GM12878 (cell line): ENCODE measurements around the gene CASS4.

Experiments
- NR2C2 ChIP-seq: IDR thresholded peaks from 2 replicates; pipeline ENCODE4 v1.6.1; 2011; ENCODE audit warnings: borderline replicate concordance, low read depth; ENCODE audit not compliant: control insufficient read depth, insufficient read length
- TF ChIP-seq, protein P1 (sequence below), 3 experiments: IDR thresholded peaks in 2 of 3; conservative IDR thresholded peaks in 1 of 3; 2 replicates each; pipeline ENCODE4 v1.5.1; 2011; ENCODE audit warnings: low read depth in 3 of 3, low read length in 3 of 3, mild to moderate bottlenecking in 3 of 3, control low read depth in 2 of 3, moderate library complexity in 2 of 3, inconsistent platforms in 1 of 3, mixed read lengths in 1 of 3; ENCODE audit not compliant: control insufficient read depth in 2 of 3, insufficient read depth in 1 of 3; ENCODE audit errors: extremely low read depth in 1 of 3
- TF ChIP-seq, protein P2 (sequence below): IDR thresholded peaks from 2 replicates; pipeline ENCODE4 v1.6.1; 2011; ENCODE audit warnings: mild to moderate bottlenecking, low read depth, low read length, moderate library complexity; ENCODE audit not compliant: insufficient replicate concordance

DNA sequence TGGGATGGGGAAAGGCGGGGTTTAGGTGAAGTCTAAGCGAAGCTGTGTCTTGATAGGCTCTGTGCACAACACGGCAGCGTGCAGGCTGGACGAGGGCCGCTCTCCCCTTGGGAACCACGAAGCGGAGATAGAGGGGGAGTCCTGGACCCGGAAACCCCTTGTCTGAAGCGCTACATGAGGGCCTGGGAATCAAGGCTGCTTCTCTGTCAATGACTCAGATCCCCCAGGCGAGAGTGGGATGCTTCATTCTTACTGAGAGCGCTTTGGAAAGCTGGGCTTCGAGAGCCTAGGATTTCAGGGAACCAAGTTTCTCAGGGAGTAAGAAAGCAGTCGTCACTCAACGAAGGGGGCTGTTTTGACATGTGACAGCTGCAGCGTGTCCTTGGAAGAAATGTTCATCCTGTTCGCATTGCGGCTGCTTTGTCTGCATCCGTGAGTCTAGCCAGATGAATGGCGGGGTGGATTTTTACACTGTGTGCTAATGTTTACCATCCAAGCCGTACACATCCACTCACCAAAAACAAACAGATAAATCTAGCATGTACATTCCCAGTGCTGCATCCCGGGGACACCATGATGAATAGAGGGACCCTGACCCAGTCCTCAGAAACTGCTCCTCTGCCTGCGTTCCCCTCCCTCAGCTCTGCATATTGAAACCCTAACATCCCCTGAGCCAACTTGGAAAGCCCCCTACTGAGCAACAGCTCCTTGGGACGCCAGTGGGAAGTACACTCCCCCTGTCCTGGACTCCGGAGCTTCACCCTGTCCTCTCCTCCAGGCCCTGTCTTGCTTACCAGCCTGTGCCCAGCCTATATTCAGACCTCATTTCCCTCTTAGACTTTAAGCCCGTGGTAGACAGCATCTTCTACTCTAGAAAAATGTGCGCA is 31.8 kb downstream of the CASS4 start:
- TF ChIP-seq, protein P1, sequence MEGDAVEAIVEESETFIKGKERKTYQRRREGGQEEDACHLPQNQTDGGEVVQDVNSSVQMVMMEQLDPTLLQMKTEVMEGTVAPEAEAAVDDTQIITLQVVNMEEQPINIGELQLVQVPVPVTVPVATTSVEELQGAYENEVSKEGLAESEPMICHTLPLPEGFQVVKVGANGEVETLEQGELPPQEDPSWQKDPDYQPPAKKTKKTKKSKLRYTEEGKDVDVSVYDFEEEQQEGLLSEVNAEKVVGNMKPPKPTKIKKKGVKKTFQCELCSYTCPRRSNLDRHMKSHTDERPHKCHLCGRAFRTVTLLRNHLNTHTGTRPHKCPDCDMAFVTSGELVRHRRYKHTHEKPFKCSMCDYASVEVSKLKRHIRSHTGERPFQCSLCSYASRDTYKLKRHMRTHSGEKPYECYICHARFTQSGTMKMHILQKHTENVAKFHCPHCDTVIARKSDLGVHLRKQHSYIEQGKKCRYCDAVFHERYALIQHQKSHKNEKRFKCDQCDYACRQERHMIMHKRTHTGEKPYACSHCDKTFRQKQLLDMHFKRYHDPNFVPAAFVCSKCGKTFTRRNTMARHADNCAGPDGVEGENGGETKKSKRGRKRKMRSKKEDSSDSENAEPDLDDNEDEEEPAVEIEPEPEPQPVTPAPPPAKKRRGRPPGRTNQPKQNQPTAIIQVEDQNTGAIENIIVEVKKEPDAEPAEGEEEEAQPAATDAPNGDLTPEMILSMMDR (IDR thresholded peaks at IDR 0.05 in 2 of 3, conservative IDR thresholded peaks at IDR 0.05 in 1 of 3; ENCODE audit: control insufficient read depth in 2 of 3, extremely low read depth in 1 of 3, insufficient read depth in 1 of 3, low read depth in 3 of 3, low read length in 3 of 3): no peak
- no peak for TF ChIP-seq NR2C2
- TF ChIP-seq, protein P2, sequence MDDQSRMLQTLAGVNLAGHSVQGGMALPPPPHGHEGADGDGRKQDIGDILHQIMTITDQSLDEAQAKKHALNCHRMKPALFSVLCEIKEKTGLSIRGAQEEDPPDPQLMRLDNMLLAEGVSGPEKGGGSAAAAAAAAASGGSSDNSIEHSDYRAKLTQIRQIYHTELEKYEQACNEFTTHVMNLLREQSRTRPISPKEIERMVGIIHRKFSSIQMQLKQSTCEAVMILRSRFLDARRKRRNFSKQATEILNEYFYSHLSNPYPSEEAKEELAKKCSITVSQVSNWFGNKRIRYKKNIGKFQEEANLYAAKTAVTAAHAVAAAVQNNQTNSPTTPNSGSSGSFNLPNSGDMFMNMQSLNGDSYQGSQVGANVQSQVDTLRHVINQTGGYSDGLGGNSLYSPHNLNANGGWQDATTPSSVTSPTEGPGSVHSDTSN: no peak
